PC-9 (cell line): ENCODE results near the gene MBNL2. TPM values are rescaled to one million over a fixed set of nuclear protein-coding genes. Genes with fewer than 3 reads are reported as not detected.

Experiments
- BruUV-seq: library from RNA; stranded (reverse); fragments of 400-500 nt; replicated peaks from 2 replicates; lab custom pipeline; 2021; lab: Mats Ljungman, UMichigan
- CTCF ChIA-PET: fragments of 300-600 bp; sonication (Branson Sonifier 250); formaldehyde crosslinking; loops from one replicate; lab custom pipeline; 2022; ENCODE audit warnings: antibody characterized with exemption; lab: Charles Lee
- POLR2A ChIA-PET: fragments of 300-600 bp; sonication (Branson Sonifier 250); formaldehyde crosslinking; loops from one replicate; lab custom pipeline; 2022; ENCODE audit warnings: antibody characterized with exemption; ENCODE audit not compliant: unreplicated experiment; lab: Charles Lee
- DNase-seq, 2 experiments: peaks; one replicate each; pipeline versions ENCODE4 v3.0.0 to v3.0.0-alpha.2; 2015 to 2022; ENCODE audit warnings: mixed read lengths in 1 of 2
- H2AFZ ChIP-seq: fragments of 200-600 bp; sonication (generic); 2 replicates; pipeline ENCODE4 v1.8.1; 2017; ENCODE audit warnings: antibody characterized with exemption
- H3F3A ChIP-seq: fragments of 200-600 bp; sonication (generic); 2 replicates; pipeline ENCODE4 v1.8.1; 2017; ENCODE audit warnings: antibody characterized with exemption, mild to moderate bottlenecking, low read depth; ENCODE audit not compliant: insufficient read depth
- H3K27ac ChIP-seq: fragments of 200-600 bp; sonication (generic); 2 replicates; pipeline ENCODE4 v1.6.1; 2016; ENCODE audit warnings: mixed run types
- H3K27me3 ChIP-seq: fragments of 200-600 bp; sonication (generic); 2 replicates; pipeline ENCODE4 v1.6.1; 2016; ENCODE audit warnings: low read depth, mixed run types; ENCODE audit not compliant: insufficient read depth
- H3K36me3 ChIP-seq: fragments of 200-600 bp; sonication (generic); 2 replicates; pipeline ENCODE4 v1.6.1; 2016; ENCODE audit warnings: low read depth, mixed run types
- H3K4me1 ChIP-seq: fragments of 200-600 bp; sonication (generic); replicated peaks from 2 replicates; pipeline ENCODE4 v1.6.1; 2016; ENCODE audit warnings: mixed run types; ENCODE audit not compliant: insufficient read depth
- H3K4me2 ChIP-seq: fragments of 200-600 bp; sonication (generic); 2 replicates; pipeline ENCODE4 v1.6.1; 2017; ENCODE audit warnings: mixed run types
- H3K4me3 ChIP-seq: fragments of 200-600 bp; sonication (generic); 2 replicates; pipeline ENCODE4 v1.6.1; 2016; ENCODE audit warnings: mixed run types
- H3K79me2 ChIP-seq: fragments of 200-600 bp; sonication (generic); 2 replicates; pipeline ENCODE4 v1.6.1; 2017; ENCODE audit warnings: low read depth, mixed run types
- H3K9me2 ChIP-seq: fragments of 200-600 bp; sonication (generic); 2 replicates; pipeline ENCODE4 v1.8.1; 2017; ENCODE audit warnings: mild to moderate bottlenecking; ENCODE audit not compliant: insufficient read depth
- H3K9me3 ChIP-seq: fragments of 200-600 bp; sonication (generic); 2 replicates; pipeline ENCODE4 v1.8.1; 2016; ENCODE audit warnings: low read depth; ENCODE audit not compliant: insufficient read depth
- H4K20me1 ChIP-seq: fragments of 200-600 bp; sonication (generic); 2 replicates; pipeline ENCODE4 v1.8.1; 2017; ENCODE audit not compliant: insufficient read depth
- EZH2 ChIP-seq: fragments of 200-600 bp; sonication (generic); IDR thresholded peaks from 2 replicates; pipeline ENCODE4 v1.8.0; 2017; ENCODE audit warnings: antibody characterized with exemption, low read depth
- intact Hi-C: fragments of 100-400 bp; cut with micrococcal nuclease; formaldehyde crosslinking; loops from one replicate; pipeline ENCODE4 v1.10.0; 2022; ENCODE audit not compliant: unreplicated experiment
- total RNA-seq: library from RNA; stranded (reverse); gene quantifications from 2 replicates; pipeline ENCODE4 v1.2.3, GENCODE V29; 2021
- TF ChIP-seq, protein P1 (sequence below): fragments of 200-600 bp; sonication (generic); conservative IDR thresholded peaks from 2 replicates; pipeline ENCODE4 v1.6.1; 2017; ENCODE audit warnings: mixed run types, antibody characterized with exemption, mild to moderate bottlenecking, moderate library complexity

Gene MBNL2
- total RNA-seq, 1 experiment from 2014 or later = 91.3 TPM

DNA sequence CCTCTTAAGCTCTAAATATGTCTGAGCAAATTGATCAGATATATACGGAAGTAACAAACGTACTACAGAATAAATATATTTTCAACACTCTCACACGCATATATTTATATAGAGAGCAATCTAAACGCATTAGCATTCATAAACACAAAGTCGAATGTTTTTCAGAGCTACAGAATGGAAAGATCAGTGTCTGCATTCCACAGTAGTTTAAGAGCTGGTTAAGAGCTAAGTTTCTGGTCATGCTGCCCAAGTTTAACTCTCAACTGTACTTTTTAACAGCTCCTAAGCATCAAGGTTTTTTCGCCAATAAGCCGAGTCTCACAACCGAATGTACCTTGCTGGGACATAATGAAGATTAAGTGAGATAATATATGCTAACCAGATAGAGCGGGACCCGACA is 175.1 kb downstream of the MBNL2 start:
- Histone ChIP-seq H3K27me3 (no peaks in the 10 kb centered on the region), H3K36me3 (peaks cover 10% of the 10 kb centered on the region), H4K20me1 (no peaks in the 10 kb centered on the region), H3K9me3 (no peaks in the 10 kb centered on the region), H3K79me2 (no peaks in the 10 kb centered on the region), H3F3A (peaks cover 12% of the 10 kb centered on the region), H3K9me2 (no peaks in the 10 kb centered on the region), H3K4me1 (peaks cover 10% of the 10 kb centered on the region), H3K4me3 (no peak overlapping the region), H3K27ac (no peak overlapping the region), H3K4me2 (no peak overlapping the region), H2AFZ (no peak overlapping the region)
- POLR2A ChIA-PET = interaction anchor here (0.7 kb wide), 1 partner anchor 18 kb away, joined by 3 read pairs; no protein-coding TSS in a partner anchor
- no peak for TF ChIP-seq EZH2
- TF ChIP-seq, protein P1, sequence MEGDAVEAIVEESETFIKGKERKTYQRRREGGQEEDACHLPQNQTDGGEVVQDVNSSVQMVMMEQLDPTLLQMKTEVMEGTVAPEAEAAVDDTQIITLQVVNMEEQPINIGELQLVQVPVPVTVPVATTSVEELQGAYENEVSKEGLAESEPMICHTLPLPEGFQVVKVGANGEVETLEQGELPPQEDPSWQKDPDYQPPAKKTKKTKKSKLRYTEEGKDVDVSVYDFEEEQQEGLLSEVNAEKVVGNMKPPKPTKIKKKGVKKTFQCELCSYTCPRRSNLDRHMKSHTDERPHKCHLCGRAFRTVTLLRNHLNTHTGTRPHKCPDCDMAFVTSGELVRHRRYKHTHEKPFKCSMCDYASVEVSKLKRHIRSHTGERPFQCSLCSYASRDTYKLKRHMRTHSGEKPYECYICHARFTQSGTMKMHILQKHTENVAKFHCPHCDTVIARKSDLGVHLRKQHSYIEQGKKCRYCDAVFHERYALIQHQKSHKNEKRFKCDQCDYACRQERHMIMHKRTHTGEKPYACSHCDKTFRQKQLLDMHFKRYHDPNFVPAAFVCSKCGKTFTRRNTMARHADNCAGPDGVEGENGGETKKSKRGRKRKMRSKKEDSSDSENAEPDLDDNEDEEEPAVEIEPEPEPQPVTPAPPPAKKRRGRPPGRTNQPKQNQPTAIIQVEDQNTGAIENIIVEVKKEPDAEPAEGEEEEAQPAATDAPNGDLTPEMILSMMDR = no peak
- CTCF ChIA-PET = no interaction called here
- DNase-seq = no peak
- BruUV-seq = no TSS peak
- intact Hi-C loops = no loop called here

DNA sequence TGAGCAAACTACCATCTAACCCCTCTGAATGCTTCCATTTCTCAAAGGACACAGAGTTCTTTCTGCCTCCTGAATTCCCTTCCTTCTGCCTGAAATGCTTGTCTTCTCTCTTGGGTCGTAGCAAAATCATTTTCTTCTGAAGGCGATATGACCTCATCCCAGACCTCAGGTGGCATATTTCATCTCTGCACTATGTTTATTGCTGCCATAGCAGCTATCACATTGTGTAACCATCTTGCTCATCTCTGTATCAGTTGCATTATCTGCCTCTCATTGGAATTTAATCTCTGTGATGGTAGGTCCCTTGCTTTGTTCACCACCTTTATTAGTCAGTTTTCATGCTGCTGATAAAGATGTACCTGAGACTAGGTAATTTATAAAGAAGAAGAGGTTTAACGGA is 179.3 kb downstream of the MBNL2 start:
- peaks cover 1% of the 10 kb centered on the region for H3F3A ChIP-seq

DNA sequence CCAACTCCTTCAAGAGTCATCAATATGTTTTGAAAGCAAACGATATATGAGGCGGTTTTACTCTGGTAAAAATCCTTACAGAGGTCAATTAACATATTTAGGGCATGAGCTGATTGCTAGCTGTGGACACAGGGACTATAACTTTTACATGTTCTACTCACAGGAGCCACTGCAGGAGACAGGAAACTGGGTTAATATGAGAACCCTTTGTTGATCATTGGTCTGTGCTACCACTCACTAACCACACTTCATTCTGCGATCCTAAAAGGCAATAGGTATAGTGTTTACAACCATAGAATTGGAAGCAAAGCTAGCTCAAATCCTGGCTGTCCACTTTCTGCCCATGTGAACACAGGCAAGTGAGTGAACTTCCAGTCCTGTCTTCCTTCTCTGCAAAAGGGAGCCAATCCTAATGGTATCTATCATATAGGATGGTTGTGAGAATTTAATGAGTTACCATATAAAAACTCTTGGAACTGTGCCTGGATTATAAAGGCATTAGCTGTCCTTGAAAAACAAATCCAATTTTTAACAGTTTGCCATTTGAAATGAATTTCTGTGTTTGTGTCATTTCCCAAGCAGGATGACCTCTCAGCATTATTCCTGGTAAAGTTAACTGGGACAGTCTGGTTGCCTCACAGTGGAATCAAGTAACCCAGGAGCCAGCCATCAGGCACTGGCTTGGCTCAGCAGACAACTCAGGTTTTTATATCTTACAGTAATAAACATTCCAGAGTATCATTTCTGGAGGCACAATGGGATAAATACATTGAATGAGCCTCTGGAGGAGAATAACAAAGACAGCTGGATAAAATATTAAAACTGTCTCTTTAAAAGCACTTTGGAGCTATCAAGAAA is 182.0 kb downstream of the MBNL2 start:
- TF ChIP-seq, protein P1 = no peak
- TF ChIP-seq EZH2 = no peak
- BruUV-seq = no TSS peak
- H3K4me2 ChIP-seq = no peak overlapping the region
- H3K4me3 ChIP-seq = no peak overlapping the region
- no peaks in the 10 kb centered on the region for H3K9me2 ChIP-seq
- H3K4me1 ChIP-seq = no peaks in the 10 kb centered on the region
- no peak overlapping the region for H2AFZ ChIP-seq
- intact Hi-C loops = no loop called here
- H3K79me2 ChIP-seq = no peaks in the 10 kb centered on the region
- no peaks in the 10 kb centered on the region for H4K20me1 ChIP-seq
- H3K27ac ChIP-seq = no peak overlapping the region
- H3F3A ChIP-seq = no peaks in the 10 kb centered on the region
- no peaks in the 10 kb centered on the region for H3K27me3 ChIP-seq
- no peaks in the 10 kb centered on the region for H3K9me3 ChIP-seq
- H3K36me3 ChIP-seq = no peaks in the 10 kb centered on the region
- CTCF ChIA-PET = no interaction called here
- no peak for DNase-seq
- POLR2A ChIA-PET = no interaction called here

More for the DNA sequence above, 179.3 kb downstream of the MBNL2 start:
- no peaks in the 10 kb centered on the region for H3K9me3 ChIP-seq
- DNase-seq = no peak
- H4K20me1 ChIP-seq = no peaks in the 10 kb centered on the region
- no peaks in the 10 kb centered on the region for H3K4me1 ChIP-seq
- TF ChIP-seq, protein P1 = no peak
- TF ChIP-seq EZH2 = no peak
- H3K4me2 ChIP-seq = no peak overlapping the region
- no peak overlapping the region for H3K27ac ChIP-seq
- H3K79me2 ChIP-seq = no peaks in the 10 kb centered on the region
- H3K4me3 ChIP-seq = no peak overlapping the region
- H3K36me3 ChIP-seq = no peaks in the 10 kb centered on the region
- H3K27me3 ChIP-seq = no peaks in the 10 kb centered on the region
- ChIA-PET POLR2A (no interaction called here), CTCF (no interaction called here)
- H3K9me2 ChIP-seq = no peaks in the 10 kb centered on the region
- no peak overlapping the region for H2AFZ ChIP-seq
- intact Hi-C loops = no loop called here
- BruUV-seq = no TSS peak
